NCI-H2227 (cell line): ENCODE measurements around the gene MUC6.
"Not testable (repeated sequence)": the region's sequence is repeated elsewhere in the genome, so short reads cannot be mapped to it uniquely, and the experiment has no call there.

Experiments
- DNase-seq: peaks from one replicate; lab custom pipeline; 2025; ENCODE audit not compliant: unreplicated experiment; lab: John Stamatoyannopoulos, UW

Gene MUC6

GRCh38 chr11:991711-992307, 44.7 kb downstream of the MUC6 start:
- no peak for DNase-seq

- DNase-seq, result no peak
Measured at GRCh38 chr11:991034-991433, 45.5 kb downstream of the MUC6 start.

GRCh38 chr11:990101-990500, 46.4 kb downstream of the MUC6 start:
- DNase-seq, result no peak

- DNase-seq, result no peak
Measured at GRCh38 chr11:987671-988070, 48.8 kb downstream of the MUC6 start.

GRCh38 chr11:986952-987305, 49.6 kb downstream of the MUC6 start:
- DNase-seq, result no peak

GRCh38 chr11:986270-986951, 50.1 kb downstream of the MUC6 start:
- no peak for DNase-seq

- no peak for DNase-seq
Measured at GRCh38 chr11:985848-986247, 50.7 kb downstream of the MUC6 start.

- DNase-seq, result no peak
Measured at GRCh38 chr11:985406-985805, 51.1 kb downstream of the MUC6 start.

- DNase-seq, result no peak
Measured at GRCh38 chr11:984546-984945, 52.0 kb downstream of the MUC6 start.

- no peak for DNase-seq
Measured at GRCh38 chr11:981764-982163, 54.8 kb downstream of the MUC6 start.

GRCh38 chr11:980438-981357, 55.8 kb downstream of the MUC6 start:
- no peak for DNase-seq

- no peak for DNase-seq
Measured at GRCh38 chr11:978781-979180, 57.7 kb downstream of the MUC6 start.

- no peak for DNase-seq
Measured at GRCh38 chr11:977830-978720, 58.4 kb downstream of the MUC6 start.

GRCh38 chr11:976431-977160, 59.9 kb downstream of the MUC6 start:
- DNase-seq, result no peak

GRCh38 chr11:975827-976226, 60.7 kb downstream of the MUC6 start:
- peak; percentile 26 for DNase-seq

- not testable (repeated sequence) for DNase-seq
Measured at GRCh38 chr11:975376-975775, 61.1 kb downstream of the MUC6 start.

GRCh38 chr11:973237-973636, 63.3 kb downstream of the MUC6 start:
- DNase-seq, result no peak

GRCh38 chr11:972523-973211, 63.9 kb downstream of the MUC6 start:
- no peak for DNase-seq

GRCh38 chr11:971731-972365, 64.7 kb downstream of the MUC6 start:
- DNase-seq, result no peak
